ENCODE measurements around the gene NXF1.

DNA sequence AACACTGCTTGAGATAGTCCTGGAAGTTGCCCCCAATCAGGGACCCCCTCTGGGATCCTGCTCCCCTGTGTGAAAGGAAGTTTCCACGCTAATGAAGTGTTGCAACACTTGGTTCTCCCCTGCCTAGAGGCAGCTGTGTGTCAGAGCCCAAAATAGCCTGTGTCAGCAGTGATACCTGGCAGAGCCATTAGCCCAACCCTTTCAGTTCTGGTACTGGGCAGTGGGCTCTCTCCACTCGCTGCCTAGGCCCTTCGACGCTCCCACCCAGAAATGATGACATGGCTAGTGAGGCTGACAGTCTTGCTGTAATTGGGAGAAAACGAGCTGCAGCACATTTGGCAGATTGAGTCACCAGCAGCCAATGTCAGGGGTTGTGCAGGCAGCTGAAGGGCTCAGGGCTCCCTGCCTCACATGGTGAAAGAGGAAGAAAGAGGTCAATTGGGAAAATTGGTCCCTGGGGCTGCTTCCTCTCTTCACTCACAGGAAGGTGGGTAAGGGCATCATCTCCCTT lies 1.4 kb upstream of the NXF1 start:
- TF ChIP-seq, protein P1, sequence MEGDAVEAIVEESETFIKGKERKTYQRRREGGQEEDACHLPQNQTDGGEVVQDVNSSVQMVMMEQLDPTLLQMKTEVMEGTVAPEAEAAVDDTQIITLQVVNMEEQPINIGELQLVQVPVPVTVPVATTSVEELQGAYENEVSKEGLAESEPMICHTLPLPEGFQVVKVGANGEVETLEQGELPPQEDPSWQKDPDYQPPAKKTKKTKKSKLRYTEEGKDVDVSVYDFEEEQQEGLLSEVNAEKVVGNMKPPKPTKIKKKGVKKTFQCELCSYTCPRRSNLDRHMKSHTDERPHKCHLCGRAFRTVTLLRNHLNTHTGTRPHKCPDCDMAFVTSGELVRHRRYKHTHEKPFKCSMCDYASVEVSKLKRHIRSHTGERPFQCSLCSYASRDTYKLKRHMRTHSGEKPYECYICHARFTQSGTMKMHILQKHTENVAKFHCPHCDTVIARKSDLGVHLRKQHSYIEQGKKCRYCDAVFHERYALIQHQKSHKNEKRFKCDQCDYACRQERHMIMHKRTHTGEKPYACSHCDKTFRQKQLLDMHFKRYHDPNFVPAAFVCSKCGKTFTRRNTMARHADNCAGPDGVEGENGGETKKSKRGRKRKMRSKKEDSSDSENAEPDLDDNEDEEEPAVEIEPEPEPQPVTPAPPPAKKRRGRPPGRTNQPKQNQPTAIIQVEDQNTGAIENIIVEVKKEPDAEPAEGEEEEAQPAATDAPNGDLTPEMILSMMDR (IDR thresholded peaks at IDR 0.05): no peak
- TF ChIP-seq EP300 (IDR thresholded peaks at IDR 0.05) (no peak), POLR2A (IDR thresholded peaks at IDR 0.05) (no peak), POLR2AphosphoS5 (IDR thresholded peaks at IDR 0.05) (no peak)
